PC-3 (cell line): Measurements from ENCODE around the gene CORO2B. TPM values are rescaled to one million over a fixed set of nuclear protein-coding genes. Genes with fewer than 3 reads are reported as not detected.

Source experiments
- ATAC-seq: fragments of 200-7000 bp; cut with Tn5 transposase; 2 replicates; pipeline ENCODE4 v1.9.1; 2020; ENCODE audit warnings: mild to moderate bottlenecking, moderate library complexity
- BruUV-seq: library from RNA; stranded (reverse); fragments of 400-500 nt; replicated peaks from 2 replicates; lab custom pipeline; 2021; lab: Mats Ljungman, UMichigan
- CTCF ChIA-PET: fragments of 300-600 bp; sonication (Branson Sonifier 250); formaldehyde crosslinking; loops from one replicate; lab custom pipeline; 2022; ENCODE audit warnings: antibody characterized with exemption; lab: Charles Lee
- POLR2A ChIA-PET: fragments of 300-600 bp; sonication (Branson Sonifier 250); formaldehyde crosslinking; loops from one replicate; lab custom pipeline; 2022; ENCODE audit warnings: antibody characterized with exemption; ENCODE audit not compliant: unreplicated experiment; lab: Charles Lee
- DNase-seq: peaks from one replicate; pipeline ENCODE4 v3.0.0-alpha.2; 2015
- H2AFZ ChIP-seq: fragments of 300-600 bp; sonication (generic); 2 replicates; pipeline ENCODE4 v1.6.0; 2016; ENCODE audit warnings: antibody characterized with exemption, low read length
- H3F3A ChIP-seq: fragments of 300-600 bp; sonication (generic); one replicate; pipeline ENCODE4 v1.6.0; 2017; ENCODE audit warnings: antibody characterized with exemption, low read length, control low read depth, mild to moderate bottlenecking; ENCODE audit not compliant: unreplicated experiment
- H3K27ac ChIP-seq: fragments of 300-600 bp; sonication (generic); 2 replicates; pipeline ENCODE4 v1.5.1; 2016; ENCODE audit warnings: mild to moderate bottlenecking, low read length
- H3K27me3 ChIP-seq: fragments of 300-600 bp; sonication (generic); 2 replicates; pipeline ENCODE4 v1.6.1; 2016; ENCODE audit warnings: low read length, mixed read lengths
- H3K36me3 ChIP-seq: fragments of 300-600 bp; sonication (generic); 2 replicates; pipeline ENCODE4 v1.6.1; 2016; ENCODE audit warnings: low read depth, mixed run types, low read length, mixed read lengths
- H3K4me1 ChIP-seq: fragments of 300-600 bp; sonication (generic); 2 replicates; pipeline ENCODE4 v1.5.1; 2016; ENCODE audit warnings: low read length; ENCODE audit not compliant: insufficient read depth
- H3K4me2 ChIP-seq: fragments of 300-600 bp; sonication (generic); 2 replicates; pipeline ENCODE4 v1.6.0; 2016; ENCODE audit warnings: low read length
- H3K4me3 ChIP-seq: fragments of 300-600 bp; sonication (generic); 2 replicates; pipeline ENCODE4 v1.5.1; 2016; ENCODE audit warnings: mild to moderate bottlenecking, low read length, mixed read lengths
- H3K79me2 ChIP-seq: fragments of 300-600 bp; sonication (generic); 2 replicates; pipeline ENCODE4 v1.6.1; 2017; ENCODE audit warnings: low read length, mixed read lengths
- H3K9ac ChIP-seq: fragments of 300-600 bp; sonication (generic); 2 replicates; pipeline ENCODE4 v1.6.0; 2016; ENCODE audit warnings: mild to moderate bottlenecking, low read length
- H3K9me2 ChIP-seq: fragments of 300-600 bp; sonication (generic); replicated peaks from 2 replicates; pipeline ENCODE4 v1.6.1; 2016; ENCODE audit warnings: mixed run types, low read length, mixed read lengths
- H3K9me3 ChIP-seq: fragments of 300-600 bp; sonication (generic); 2 replicates; pipeline ENCODE4 v1.6.1; 2016; ENCODE audit warnings: low read length, mixed read lengths
- H4K20me1 ChIP-seq: fragments of 300-600 bp; sonication (generic); 2 replicates; pipeline ENCODE4 v1.6.1; 2016; ENCODE audit warnings: low read length, mixed read lengths
- CTCF ChIP-seq: fragments of 300-600 bp; sonication (generic); conservative IDR thresholded peaks from 2 replicates; pipeline ENCODE4 v1.5.1; 2017; ENCODE audit warnings: antibody characterized with exemption, low read depth, mild to moderate bottlenecking, low read length
- EZH2 ChIP-seq: fragments of 300-600 bp; sonication (generic); IDR thresholded peaks from one replicate; pipeline ENCODE4 v1.6.1; 2017; ENCODE audit warnings: antibody characterized with exemption, mild to moderate bottlenecking, low read length; ENCODE audit not compliant: unreplicated experiment
- EZH2phosphoT487 ChIP-seq: fragments of 300-600 bp; sonication (generic); IDR thresholded peaks from 2 replicates; pipeline ENCODE4 v1.6.1; 2018; ENCODE audit warnings: mild to moderate bottlenecking, antibody characterized with exemption, low read length, borderline replicate concordance
- intact Hi-C: fragments of 100-400 bp; cut with micrococcal nuclease; formaldehyde crosslinking; loops from 2 replicates; pipeline ENCODE4 v1.9.0; 2023
- total RNA-seq: library from RNA; depleted of rRNA; stranded (reverse); fragments of >200 nt; gene quantifications from 2 replicates; pipeline ENCODE4 v1.2.3, GENCODE V29; 2014; rRNA removed

CORO2B gene
- total RNA-seq, 1 experiment from 2014 or later, result 0.66 TPM

- Histone ChIP-seq H3K4me3 (no peak overlapping the region), H3K9me3 (no peaks in the 10 kb centered on the region), H3K79me2 (no peaks in the 10 kb centered on the region), H3K36me3 (peaks cover 18% of the 10 kb centered on the region), H3K9ac (no peak overlapping the region), H3K27me3 (no peaks in the 10 kb centered on the region), H3K4me2 (no peak overlapping the region), H3K27ac (no peak overlapping the region), H3K9me2 (no peaks in the 10 kb centered on the region), H3K4me1 (no peaks in the 10 kb centered on the region), H4K20me1 (no peaks in the 10 kb centered on the region), H2AFZ (no peak overlapping the region), H3F3A (no peaks in the 10 kb centered on the region)
- ChIA-PET POLR2A (no interaction called here), CTCF (no interaction called here)
- DNase-seq (no peak), ATAC-seq (no peak)
- BruUV-seq, result no TSS peak
- intact Hi-C loops, result no loop called here
- TF ChIP-seq EZH2, result no peak
- no peak for TF ChIP-seq CTCF
- TF ChIP-seq EZH2phosphoT487, result no peak
Measured at GRCh38 chr15:68776477-68777270, 197.9 kb downstream of the CORO2B start.

Other genes with a start within 250 kb of the CORO2B start
- 0.06 TPM in 1 of 2 replicates, not detected in the other for gene ITGA11, start 146.8 kb upstream of the CORO2B start, total RNA-seq
- gene ANP32A, start 241.9 kb downstream of the CORO2B start, total RNA-seq, result 106 and 151 TPM in 2 replicates